DND-41 (cell line): ENCODE measurements around the gene GATA5.

ENCODE experiments used
- CTCF ChIP-seq: IDR thresholded peaks from 2 replicates; pipeline ENCODE4 v1.5.1; 2012; ENCODE audit warnings: borderline replicate concordance, low read length, moderate library complexity, mild to moderate bottlenecking; ENCODE audit not compliant: poor library complexity, severe bottlenecking; ENCODE audit errors: extremely low read depth
- EZH2 ChIP-seq: IDR thresholded peaks from 3 replicates; pipeline ENCODE4 v1.6.1; 2012; ENCODE audit warnings: borderline replicate concordance, low read depth, mild to moderate bottlenecking, moderate library complexity, low read length, inconsistent platforms; ENCODE audit not compliant: severe bottlenecking

GRCh38 chr20:62464990-62465389 lies 10.8 kb downstream of the GATA5 start:
- TF ChIP-seq CTCF (no peak), EZH2 (no peak)
